ENCODE data around the gene SLC25A27. TPM values are rescaled to one million over a fixed set of nuclear protein-coding genes. Genes with fewer than 3 reads are reported as not detected.

SLC25A27 gene
- total RNA-seq, 2 donors from 2014 or later, result 14.0 to 14.9 TPM

- DNase-seq (ENCODE audit: low spot score), result no peak
- intact Hi-C loops (cut with DNase I), result no loop called here
These were observed 38.2 kb downstream of the SLC25A27 start for GRCh38 chr6:46690911-46691451.

- DNase-seq (ENCODE audit: low spot score), result no peak
- intact Hi-C loops (cut with DNase I), result no loop called here
These were observed 47.2 kb downstream of the SLC25A27 start for GRCh38 chr6:46699970-46700369.

DNA sequence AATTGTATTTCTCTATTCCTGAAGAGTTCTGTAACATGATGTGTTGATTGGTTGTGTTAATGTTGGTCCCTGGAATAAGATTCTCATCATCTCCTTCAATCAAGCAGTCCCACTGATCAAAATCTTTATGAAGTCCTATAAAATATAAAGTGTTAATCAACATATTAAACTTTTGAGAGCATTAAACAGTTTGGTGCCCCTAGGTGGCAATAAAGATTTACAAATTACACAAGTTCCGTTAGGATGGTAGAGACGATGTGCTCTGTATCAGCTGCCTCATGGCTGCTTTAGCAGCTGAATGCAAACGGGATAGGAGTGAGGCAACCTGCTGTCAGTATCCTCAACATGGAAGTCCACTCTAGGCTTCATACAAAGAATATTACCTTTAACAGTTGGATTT, 51.8 kb downstream of the SLC25A27 start:
- DNase-seq (ENCODE audit: low spot score), result no peak
- intact Hi-C loops (cut with DNase I), result no loop called here

GRCh38 chr6:46706464-46706863, 53.7 kb downstream of the SLC25A27 start:
- intact Hi-C loops (cut with DNase I), result no loop called here
- DNase-seq (ENCODE audit: low spot score), result no peak

- DNase-seq (ENCODE audit: low spot score), result no peak
- intact Hi-C loops (cut with DNase I), result no loop called here
These were observed 58.7 kb downstream of the SLC25A27 start for GRCh38 chr6:46711491-46711890.

DNA sequence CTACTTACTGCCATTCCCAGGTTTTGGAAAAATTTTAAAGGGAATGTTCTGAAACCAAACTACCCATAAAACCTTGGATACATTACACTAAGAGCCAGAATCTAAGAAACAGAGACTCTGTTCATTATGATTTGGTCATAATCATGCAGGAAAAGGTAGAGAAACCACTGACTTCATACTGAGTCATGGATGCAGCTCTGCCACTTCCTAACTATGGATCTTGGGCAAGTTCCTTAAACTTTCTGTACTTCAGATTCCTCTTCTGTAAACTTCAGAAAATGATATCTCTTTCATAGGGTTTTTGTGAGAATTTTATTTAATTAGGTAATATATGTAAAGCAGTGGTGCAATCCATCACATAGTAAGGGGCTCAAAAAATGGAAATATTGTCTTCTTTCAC, 62.4 kb downstream of the SLC25A27 start:
- intact Hi-C loops (cut with DNase I), result no loop called here

DNA sequence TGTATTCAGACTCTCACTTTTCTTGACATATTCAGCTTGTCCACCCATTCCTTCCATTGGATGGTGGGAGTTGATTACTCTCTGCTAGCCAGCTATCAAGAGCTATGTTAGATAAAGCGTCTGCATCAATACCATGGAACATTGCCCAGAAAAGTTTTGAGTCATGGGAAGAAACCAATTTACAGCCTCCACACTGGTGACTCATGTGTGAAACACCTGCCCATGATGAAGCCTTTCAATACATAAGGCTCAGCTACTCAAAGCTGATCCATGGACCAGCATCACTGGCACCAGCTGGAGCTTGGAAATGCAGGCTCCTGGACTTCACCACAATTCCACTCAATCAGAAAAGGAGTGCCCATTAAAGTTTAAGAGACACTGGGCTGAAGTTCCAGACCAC, 66.3 kb downstream of the SLC25A27 start:
- intact Hi-C loops (cut with DNase I), result no loop called here
- no peak for DNase-seq (ENCODE audit: low spot score)

More for the DNA sequence above, 62.4 kb downstream of the SLC25A27 start:
- no peak for DNase-seq (ENCODE audit: low spot score)

- DNase-seq (ENCODE audit: low spot score), result no peak
- intact Hi-C loops (cut with DNase I), result no loop called here
These were observed 67.6 kb downstream of the SLC25A27 start for GRCh38 chr6:46720401-46720800.

Other genes with a start within 250 kb of the SLC25A27 start
- 10 to 100 TPM; 35.4 to 69.6 TPM for gene RCAN2, start 161.5 kb upstream of the SLC25A27 start, total RNA-seq
- gene CYP39A1, start 157 bp upstream of the SLC25A27 start, total RNA-seq, result 1 to 10 TPM; 1.5 to 3.7 TPM
- gene TDRD6, start 34.9 kb downstream of the SLC25A27 start, total RNA-seq, result under 1 TPM; 0.52 to 0.74 TPM
- 1 to 10 TPM; 1.5 to 2.7 TPM for gene PLA2G7, start 82.4 kb downstream of the SLC25A27 start, total RNA-seq
- not detected for gene ANKRD66, start 94.0 kb downstream of the SLC25A27 start, total RNA-seq
- gene MEP1A, start 140.4 kb downstream of the SLC25A27 start, total RNA-seq, result not detected

Measured in posterior vena cava (tissue), 2 donors.